G401.6 (cell line): ENCODE data around the gene IPO9.

Source experiments
- FAIRE-seq: peaks from 2 replicates; lab custom pipeline; 2012; peaks lifted over from hg19 to GRCh38; lab: Jason Lieb, UNC

The IPO9 gene

GRCh38 chr1:201906336-201906735 lies 77.4 kb downstream of the IPO9 start:
- no peak for FAIRE-seq

GRCh38 chr1:201907621-201908020 lies 78.7 kb downstream of the IPO9 start:
- FAIRE-seq = no peak

- no peak for FAIRE-seq
These were observed 83.0 kb downstream of the IPO9 start for GRCh38 chr1:201911826-201912571.

GRCh38 chr1:201912832-201913231 lies 83.9 kb downstream of the IPO9 start:
- no peak for FAIRE-seq

- FAIRE-seq = no peak
These were observed 85.7 kb downstream of the IPO9 start for GRCh38 chr1:201914456-201915235.

GRCh38 chr1:201916649-201917249 lies 87.8 kb downstream of the IPO9 start:
- no peak for FAIRE-seq

GRCh38 chr1:201917362-201918033 lies 88.5 kb downstream of the IPO9 start:
- no peak for FAIRE-seq

DNA sequence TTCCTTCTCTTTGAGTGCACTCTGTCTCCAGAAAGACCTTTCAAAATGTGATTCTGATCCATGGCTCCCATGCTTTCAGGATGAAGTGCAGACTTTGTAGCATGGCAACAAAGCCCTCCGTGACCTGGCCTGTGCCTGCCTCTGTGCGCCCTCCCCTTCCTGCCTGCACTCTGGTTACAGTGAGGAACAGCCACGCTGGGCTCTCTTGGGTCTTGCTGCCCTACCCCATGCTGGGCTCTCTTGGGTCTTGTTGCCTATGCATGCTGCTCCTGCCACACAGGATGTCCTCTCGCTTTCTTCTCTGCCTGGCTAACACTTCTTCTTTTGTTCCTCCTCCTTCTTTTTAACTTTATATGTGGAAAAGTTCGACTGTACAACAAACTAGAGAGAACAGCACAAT lies 89.4 kb downstream of the IPO9 start:
- FAIRE-seq = no peak

DNA sequence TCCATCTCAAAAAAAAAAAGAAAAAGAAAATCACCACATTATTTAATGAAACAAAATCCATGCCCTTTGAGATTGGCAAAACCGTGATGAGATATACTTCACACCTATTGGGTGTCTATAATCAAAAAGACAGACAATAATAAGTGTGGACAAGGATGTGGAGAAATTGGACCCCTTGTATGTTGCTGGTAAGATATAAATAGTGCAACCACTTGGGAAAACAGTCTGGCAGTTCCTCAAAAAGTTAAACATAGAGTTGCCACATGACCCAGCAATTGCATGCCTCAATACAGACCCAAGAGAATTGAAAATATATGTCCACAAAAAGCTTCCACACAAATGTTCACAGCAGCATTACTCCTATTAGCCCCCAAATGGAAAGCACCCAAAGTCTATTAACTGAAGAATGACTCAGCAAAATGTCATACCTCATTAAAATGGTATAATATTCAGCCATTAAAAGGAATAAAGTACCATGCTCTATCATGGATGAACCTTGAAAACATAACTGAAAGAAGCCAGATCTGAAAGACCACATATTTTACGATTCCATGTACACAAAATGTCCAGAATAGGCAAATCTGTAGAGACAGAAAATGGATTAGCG lies 93.1 kb downstream of the IPO9 start:
- FAIRE-seq = no peak

- no peak for FAIRE-seq
These were observed 96.3 kb downstream of the IPO9 start for GRCh38 chr1:201925301-201925567.

DNA sequence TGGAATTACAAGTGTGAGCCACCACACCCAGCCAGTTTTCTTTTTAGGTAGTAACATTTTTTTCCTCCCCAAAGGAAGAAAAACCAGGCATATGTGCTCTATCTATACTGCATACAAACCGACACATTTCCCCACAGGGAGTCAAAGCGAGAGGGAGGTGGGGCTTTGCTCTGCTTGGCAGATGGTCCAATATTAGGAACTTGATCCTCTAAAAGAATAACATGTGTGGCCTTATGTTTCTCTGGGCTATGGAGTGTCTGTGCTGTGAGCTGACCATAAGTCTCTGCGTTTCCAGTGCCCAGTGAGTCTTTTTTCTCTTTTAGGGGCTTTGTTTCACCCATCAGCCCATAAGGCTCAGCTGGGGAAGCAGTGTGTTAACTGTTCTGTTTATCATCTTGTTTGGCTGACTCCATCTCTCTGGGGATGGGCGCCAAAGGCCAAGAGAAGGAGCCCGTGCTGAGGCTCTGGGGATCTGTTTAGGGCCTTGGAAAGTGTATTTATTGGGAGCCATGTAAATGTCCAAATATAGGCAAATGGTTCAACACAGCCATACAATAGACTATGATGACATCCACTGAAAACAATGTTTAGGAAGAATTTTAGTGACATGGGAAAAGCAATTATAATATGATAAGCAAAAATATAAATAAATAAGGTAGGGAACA lies 97.2 kb downstream of the IPO9 start:
- no peak for FAIRE-seq

GRCh38 chr1:201928266-201928665 lies 99.3 kb downstream of the IPO9 start:
- no peak for FAIRE-seq

DNA sequence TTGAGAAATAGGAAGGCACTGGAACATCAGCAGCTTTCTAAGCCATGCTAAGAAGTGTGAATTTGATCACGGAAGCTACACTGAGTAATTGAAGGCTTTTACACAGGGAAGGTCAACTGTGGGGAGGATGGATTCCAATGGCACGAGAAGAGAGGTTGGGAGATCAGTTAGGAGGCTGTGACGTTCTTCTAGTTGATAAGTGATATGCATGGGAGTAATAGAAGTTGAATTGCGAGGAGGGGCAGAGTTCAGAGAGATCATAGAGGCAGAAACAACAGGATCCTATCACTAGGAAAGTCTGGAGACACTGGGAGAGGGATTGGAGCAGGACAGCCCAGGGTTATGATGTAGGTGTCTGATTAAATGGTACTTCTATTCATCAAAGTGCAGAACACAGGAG lies 101.2 kb downstream of the IPO9 start:
- no peak for FAIRE-seq

DNA sequence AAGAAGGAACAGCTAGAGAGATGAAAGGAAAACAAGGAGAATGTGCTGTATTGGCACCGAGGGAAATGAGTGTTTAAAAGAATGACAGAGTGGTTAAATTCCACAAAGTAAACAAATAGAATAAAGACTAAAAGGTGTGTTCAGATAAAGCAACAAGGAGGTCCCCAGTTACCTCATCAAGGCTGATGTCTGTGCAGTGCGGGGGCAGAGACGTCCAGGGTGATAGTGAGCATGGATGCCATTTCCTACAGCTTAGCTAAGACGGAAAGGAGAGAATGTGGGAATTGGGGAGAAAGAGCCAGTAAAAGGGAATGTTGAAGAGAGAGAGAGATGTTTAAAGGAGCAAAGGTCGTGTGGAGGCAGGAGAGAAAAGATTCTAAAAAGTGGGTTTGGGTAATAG lies 101.8 kb downstream of the IPO9 start:
- FAIRE-seq = no peak
